Measurements from ENCODE around the gene FUT7. TPM values are rescaled to one million over a fixed set of nuclear protein-coding genes. Genes with fewer than 3 reads are reported as not detected.

The FUT7 gene
- polyA plus RNA-seq, 3 donors: 6.1 to 13.4 (median 10.5) TPM

DNA sequence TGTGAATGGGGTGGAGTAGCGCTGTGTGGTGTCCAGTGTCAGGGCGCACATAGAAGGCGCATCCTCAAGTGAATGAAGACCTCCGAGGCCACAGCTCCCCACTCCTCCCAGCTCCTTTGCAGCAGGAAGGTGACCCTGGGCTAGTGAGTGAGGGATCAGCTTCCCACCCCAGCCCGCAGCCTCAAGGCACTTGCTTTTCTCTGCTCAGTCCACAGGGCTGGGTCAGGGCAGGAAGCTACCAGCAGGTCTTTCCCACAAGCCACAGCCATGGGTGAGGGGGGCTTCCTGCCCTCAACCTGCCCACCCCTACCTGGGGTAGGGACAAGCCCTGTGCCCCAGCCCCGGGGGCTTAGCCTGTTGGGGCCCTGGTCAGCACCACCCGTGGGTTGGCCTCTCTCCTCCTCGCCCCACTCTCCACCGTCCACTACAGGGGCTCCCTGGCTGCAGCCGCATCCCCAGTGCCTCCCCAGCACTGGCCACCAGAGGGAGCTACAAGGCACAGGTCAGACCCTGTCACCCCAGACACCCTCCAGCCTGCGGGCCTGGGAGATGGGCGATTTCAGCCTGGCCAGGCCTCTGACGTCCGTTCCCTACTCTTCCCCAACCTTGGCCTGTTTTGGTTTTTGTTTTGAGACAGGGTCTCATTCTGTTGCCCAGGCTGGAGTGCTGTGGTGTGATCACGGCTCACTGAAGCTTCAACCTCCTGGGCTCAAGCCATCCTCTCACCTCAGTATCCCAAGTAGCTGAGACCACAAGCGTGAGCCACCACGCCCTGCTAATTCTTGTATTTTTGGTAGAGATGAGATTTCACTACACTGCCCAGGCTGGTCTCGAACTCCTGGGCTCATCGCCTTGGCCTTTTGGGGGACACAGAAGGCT, 2.6 kb downstream of the FUT7 start:
- Histone ChIP-seq H3K4me3 (replicated peaks in 1 of 3; ENCODE audit: low read depth in 2 of 3, low read length in 3 of 3) (peak overlapping the region; percentile 47 to 88 (median 68)), H3K9me3 (replicated peaks in 1 of 2; ENCODE audit: control insufficient read depth in 1 of 2, insufficient read depth in 1 of 2, low read length in 2 of 2) (no peaks in the 10 kb centered on the region), H2AFZ (ENCODE audit: insufficient read depth, low read depth, low read length, poor library complexity, severe bottlenecking) (peak overlapping the region; percentile 48), H3K9ac (ENCODE audit: insufficient read depth, low read length, poor library complexity, severe bottlenecking) (peak overlapping the region; percentile 77), H3K79me2 (ENCODE audit: insufficient read depth, low read length) (peaks cover 57% of the 10 kb centered on the region), H3K27me3 (ENCODE audit: control insufficient read depth in 2 of 2, insufficient read depth in 2 of 2, low read length in 2 of 2) (no peaks in the 10 kb centered on the region), H4K20me1 (ENCODE audit: insufficient read depth, low read length) (peaks cover 13% of the 10 kb centered on the region), H3K4me1 (ENCODE audit: control insufficient read depth in 1 of 2, insufficient read depth in 2 of 2, low read length in 2 of 2) (peaks cover 50 to 72% of the 10 kb centered on the region in 2 donors), H3K36me3 (replicated peaks in 1 of 2; ENCODE audit: control insufficient read depth in 1 of 2, insufficient read depth in 2 of 2, low read length in 2 of 2) (no peaks in the 10 kb centered on the region), H3K4me2 (replicated peaks; ENCODE audit: extremely low read depth, low read length, poor library complexity, severe bottlenecking) (peak overlapping the region; percentile 98), H3K27ac (ENCODE audit: low read depth in 1 of 2, low read length in 2 of 2) (peak overlapping the region; percentile 83 to 92)
- intact Hi-C loops (cut with micrococcal nuclease): no loop called here
- Mint-ChIP-seq H3K27me3 (ENCODE audit: low read depth in 3 of 3) (peaks cover 4 to 7% (median 4%) of the 10 kb centered on the region in 3 donors), H3K9me3 (no peaks in the 10 kb centered on the region), H3K4me3 (peak overlapping the region; percentile 87 to 92), H3K27ac (peak overlapping the region; percentile 87 to 94 (median 91)), H3K36me3 (peaks cover 0 to 4% of the 10 kb centered on the region in 2 donors), H3K4me1 (peaks cover 47% of the 10 kb centered on the region)
- 17% methylated on average over 6 of the region's 19 CpGs for WGBS (ENCODE audit: insufficient coverage)
- TF ChIP-seq, protein P1, sequence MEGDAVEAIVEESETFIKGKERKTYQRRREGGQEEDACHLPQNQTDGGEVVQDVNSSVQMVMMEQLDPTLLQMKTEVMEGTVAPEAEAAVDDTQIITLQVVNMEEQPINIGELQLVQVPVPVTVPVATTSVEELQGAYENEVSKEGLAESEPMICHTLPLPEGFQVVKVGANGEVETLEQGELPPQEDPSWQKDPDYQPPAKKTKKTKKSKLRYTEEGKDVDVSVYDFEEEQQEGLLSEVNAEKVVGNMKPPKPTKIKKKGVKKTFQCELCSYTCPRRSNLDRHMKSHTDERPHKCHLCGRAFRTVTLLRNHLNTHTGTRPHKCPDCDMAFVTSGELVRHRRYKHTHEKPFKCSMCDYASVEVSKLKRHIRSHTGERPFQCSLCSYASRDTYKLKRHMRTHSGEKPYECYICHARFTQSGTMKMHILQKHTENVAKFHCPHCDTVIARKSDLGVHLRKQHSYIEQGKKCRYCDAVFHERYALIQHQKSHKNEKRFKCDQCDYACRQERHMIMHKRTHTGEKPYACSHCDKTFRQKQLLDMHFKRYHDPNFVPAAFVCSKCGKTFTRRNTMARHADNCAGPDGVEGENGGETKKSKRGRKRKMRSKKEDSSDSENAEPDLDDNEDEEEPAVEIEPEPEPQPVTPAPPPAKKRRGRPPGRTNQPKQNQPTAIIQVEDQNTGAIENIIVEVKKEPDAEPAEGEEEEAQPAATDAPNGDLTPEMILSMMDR (IDR thresholded peaks at IDR 0.05): peak; percentile 95
- peak; percentile 76 to 81 (median 80) for DNase-seq

DNA sequence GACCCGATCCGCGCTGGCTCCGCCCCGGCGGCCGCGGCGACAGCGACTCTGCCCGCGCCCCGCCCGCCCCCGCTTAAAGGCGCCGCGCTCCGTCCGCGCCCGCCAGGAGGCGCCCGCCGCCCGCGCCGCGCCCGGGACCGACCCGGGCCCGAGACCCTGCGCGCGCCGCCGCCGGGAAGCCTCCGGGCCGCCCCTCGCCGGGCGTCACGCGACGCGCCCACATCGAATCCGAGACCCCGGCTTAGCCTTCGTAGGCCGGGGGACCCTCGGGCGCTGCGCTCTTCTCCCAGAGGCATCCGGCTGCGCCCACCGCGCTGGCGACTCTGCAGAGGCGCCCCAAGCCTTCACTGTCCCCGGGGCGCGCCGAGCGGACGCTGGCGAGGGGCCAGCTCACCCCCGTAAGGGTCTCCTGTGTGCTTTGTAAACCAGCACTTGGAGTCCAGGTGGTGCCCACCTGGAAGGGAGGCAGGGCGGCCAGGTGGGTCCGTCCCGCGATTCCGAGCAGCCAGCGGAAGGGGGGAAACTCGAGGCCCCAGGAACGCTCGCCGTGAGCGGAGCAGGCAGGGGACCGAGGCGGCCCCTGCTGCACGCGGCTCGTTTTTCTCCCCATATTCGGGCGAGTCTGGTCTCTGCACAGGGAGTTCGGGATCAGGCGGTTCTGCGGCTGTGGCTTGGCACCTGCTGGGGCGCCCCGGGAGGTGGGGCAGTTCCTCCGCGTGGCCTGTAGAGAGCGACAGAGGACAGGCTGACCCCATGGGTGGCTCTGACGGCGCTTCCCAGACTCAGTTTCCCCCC, 3.4 kb downstream of the FUT7 start:
- no peaks in the 10 kb centered on the region for H3K9me3 ChIP-seq (replicated peaks in 1 of 2; ENCODE audit: control insufficient read depth in 1 of 2, insufficient read depth in 1 of 2, low read length in 2 of 2)
- peaks cover 13% of the 10 kb centered on the region for H4K20me1 ChIP-seq (ENCODE audit: insufficient read depth, low read length)
- Mint-ChIP-seq H3K27me3 (ENCODE audit: low read depth in 3 of 3) (peaks cover 4 to 7% (median 6%) of the 10 kb centered on the region in 3 donors), H3K4me3 (peak overlapping the region; percentile 73 to 92), H3K27ac (peak overlapping the region in 5 of 7 donors; percentile 30 to 94 (median 87)), H3K36me3 (peaks cover 0 to 4% of the 10 kb centered on the region in 2 donors), H3K4me1 (peaks cover 43% of the 10 kb centered on the region), H3K9me3 (no peaks in the 10 kb centered on the region)
- H3K79me2 ChIP-seq (ENCODE audit: insufficient read depth, low read length): peaks cover 50% of the 10 kb centered on the region
- TF ChIP-seq, protein P1 (IDR thresholded peaks at IDR 0.05): no peak
- under 1% methylated on average over 96 of the region's 98 CpGs for WGBS (ENCODE audit: insufficient coverage)
- no peaks in the 10 kb centered on the region for H3K36me3 ChIP-seq (replicated peaks in 1 of 2; ENCODE audit: control insufficient read depth in 1 of 2, insufficient read depth in 2 of 2, low read length in 2 of 2)
- peak overlapping the region; percentile 41 to 88 (median 68) for H3K4me3 ChIP-seq (replicated peaks in 1 of 3; ENCODE audit: low read depth in 2 of 3, low read length in 3 of 3)
- H3K27me3 ChIP-seq (ENCODE audit: control insufficient read depth in 2 of 2, insufficient read depth in 2 of 2, low read length in 2 of 2): no peaks in the 10 kb centered on the region
- peak overlapping the region; percentile 73 for H2AFZ ChIP-seq (ENCODE audit: insufficient read depth, low read depth, low read length, poor library complexity, severe bottlenecking)
- H3K4me1 ChIP-seq (ENCODE audit: control insufficient read depth in 1 of 2, insufficient read depth in 2 of 2, low read length in 2 of 2): peaks cover 49 to 66% of the 10 kb centered on the region in 2 donors
- intact Hi-C loops (cut with micrococcal nuclease): no loop called here
- H3K9ac ChIP-seq (ENCODE audit: insufficient read depth, low read length, poor library complexity, severe bottlenecking): peak overlapping the region; percentile 46
- peak; percentile 39 to 67 (median 64) for DNase-seq
- peak overlapping the region; percentile 83 to 92 for H3K27ac ChIP-seq (ENCODE audit: low read depth in 1 of 2, low read length in 2 of 2)
- peak overlapping the region; percentile 98 for H3K4me2 ChIP-seq (replicated peaks; ENCODE audit: extremely low read depth, low read length, poor library complexity, severe bottlenecking)

All from CD14-positive monocyte (primary cell).